ENCODE measurements around the gene ATXN2.

The ATXN2 gene

GRCh38 chr12:111546758-111547383 lies 52.2 kb downstream of the ATXN2 start:
- H3K4me3 ChIP-seq (replicated peaks; ENCODE audit: low read depth, low read length) = no peak overlapping the region
- TF ChIP-seq CTCF (IDR thresholded peaks at IDR 0.05; ENCODE audit: low read length, missing control alignments) = no peak
- no peak for DNase-seq (ENCODE audit: low read depth)

- no peak for TF ChIP-seq CTCF (IDR thresholded peaks at IDR 0.05; ENCODE audit: low read length, missing control alignments)
- no peak for DNase-seq (ENCODE audit: low read depth)
- H3K4me3 ChIP-seq (replicated peaks; ENCODE audit: low read depth, low read length) = no peak overlapping the region
Observed at GRCh38 chr12:111546171-111546570, 52.9 kb downstream of the ATXN2 start.

- no peak overlapping the region for H3K4me3 ChIP-seq (replicated peaks; ENCODE audit: low read depth, low read length)
- DNase-seq (ENCODE audit: low read depth) = no peak
- TF ChIP-seq CTCF (IDR thresholded peaks at IDR 0.05; ENCODE audit: low read length, missing control alignments) = no peak
Observed at GRCh38 chr12:111544032-111544431, 55.1 kb downstream of the ATXN2 start.

GRCh38 chr12:111532751-111533150 lies 66.4 kb downstream of the ATXN2 start:
- TF ChIP-seq CTCF (IDR thresholded peaks at IDR 0.05; ENCODE audit: low read length, missing control alignments) = no peak
- H3K4me3 ChIP-seq (replicated peaks; ENCODE audit: low read depth, low read length) = no peak overlapping the region
- DNase-seq (ENCODE audit: low read depth) = no peak

GRCh38 chr12:111529424-111530368 lies 69.4 kb downstream of the ATXN2 start:
- TF ChIP-seq CTCF (IDR thresholded peaks at IDR 0.05; ENCODE audit: low read length, missing control alignments) = peak; percentile 76

GRCh38 chr12:111523587-111524167 lies 75.4 kb downstream of the ATXN2 start:
- no peak for TF ChIP-seq CTCF (IDR thresholded peaks at IDR 0.05; ENCODE audit: low read length, missing control alignments)
- no peak for DNase-seq (ENCODE audit: low read depth)
- no peak overlapping the region for H3K4me3 ChIP-seq (replicated peaks; ENCODE audit: low read depth, low read length)

More at GRCh38 chr12:111529424-111530368, 69.4 kb downstream of the ATXN2 start:
- no peak overlapping the region for H3K4me3 ChIP-seq (replicated peaks; ENCODE audit: low read depth, low read length)
- peak; percentile 72 for DNase-seq (ENCODE audit: low read depth)
